ENCODE measurements around the gene PDE5A. TPM values are rescaled to one million over a fixed set of nuclear protein-coding genes. Genes with fewer than 3 reads are reported as not detected.
A peak's percentile ranks its signal among the peaks of the same experiment; 100 is the strongest.

PDE5A gene
- total and polyA plus RNA-seq, 12 donors: 1.5 to 17.4 (median 9.9) TPM

DNA sequence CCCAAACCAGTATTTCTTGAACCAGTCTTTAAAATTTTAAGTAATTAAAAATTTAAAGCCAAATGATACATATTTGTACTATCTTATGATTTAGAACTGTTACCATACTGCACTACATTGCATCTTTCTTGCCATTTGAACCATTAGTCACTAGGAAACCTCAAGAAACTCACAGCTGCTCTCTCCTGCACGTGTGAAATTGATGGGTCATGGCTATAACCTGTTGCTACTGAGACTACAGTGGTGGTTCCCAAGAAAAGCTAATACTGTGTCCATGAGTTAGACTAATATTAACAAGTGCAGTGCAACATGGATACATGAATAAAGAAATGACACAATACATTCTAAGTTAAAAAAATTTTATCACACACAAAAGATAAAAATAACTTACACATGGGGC, 88.4 kb downstream of the PDE5A start:
- H3K4me1 ChIP-seq: peaks cover 0 to 8% (median 0%) of the 10 kb centered on the region in 9 donors
- H3K36me3 ChIP-seq: peaks cover 0 to 70% (median 0%) of the 10 kb centered on the region in 9 donors
- DNase-seq: no peak
- TF ChIP-seq, protein P1, sequence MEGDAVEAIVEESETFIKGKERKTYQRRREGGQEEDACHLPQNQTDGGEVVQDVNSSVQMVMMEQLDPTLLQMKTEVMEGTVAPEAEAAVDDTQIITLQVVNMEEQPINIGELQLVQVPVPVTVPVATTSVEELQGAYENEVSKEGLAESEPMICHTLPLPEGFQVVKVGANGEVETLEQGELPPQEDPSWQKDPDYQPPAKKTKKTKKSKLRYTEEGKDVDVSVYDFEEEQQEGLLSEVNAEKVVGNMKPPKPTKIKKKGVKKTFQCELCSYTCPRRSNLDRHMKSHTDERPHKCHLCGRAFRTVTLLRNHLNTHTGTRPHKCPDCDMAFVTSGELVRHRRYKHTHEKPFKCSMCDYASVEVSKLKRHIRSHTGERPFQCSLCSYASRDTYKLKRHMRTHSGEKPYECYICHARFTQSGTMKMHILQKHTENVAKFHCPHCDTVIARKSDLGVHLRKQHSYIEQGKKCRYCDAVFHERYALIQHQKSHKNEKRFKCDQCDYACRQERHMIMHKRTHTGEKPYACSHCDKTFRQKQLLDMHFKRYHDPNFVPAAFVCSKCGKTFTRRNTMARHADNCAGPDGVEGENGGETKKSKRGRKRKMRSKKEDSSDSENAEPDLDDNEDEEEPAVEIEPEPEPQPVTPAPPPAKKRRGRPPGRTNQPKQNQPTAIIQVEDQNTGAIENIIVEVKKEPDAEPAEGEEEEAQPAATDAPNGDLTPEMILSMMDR (IDR thresholded peaks at IDR 0.05): no peak
- no peaks in the 10 kb centered on the region for H3K9me3 ChIP-seq
- intact Hi-C loops (cut with DNase I): no loop called here
- ATAC-seq: no peak
- no peak overlapping the region for H3K27ac ChIP-seq
- WGBS, 2 donors: 71 to 79% methylated on average over 1 of the region's 1 CpG
- H3K4me3 ChIP-seq: no peak overlapping the region
- H3K27me3 ChIP-seq: no peaks in the 10 kb centered on the region

DNA sequence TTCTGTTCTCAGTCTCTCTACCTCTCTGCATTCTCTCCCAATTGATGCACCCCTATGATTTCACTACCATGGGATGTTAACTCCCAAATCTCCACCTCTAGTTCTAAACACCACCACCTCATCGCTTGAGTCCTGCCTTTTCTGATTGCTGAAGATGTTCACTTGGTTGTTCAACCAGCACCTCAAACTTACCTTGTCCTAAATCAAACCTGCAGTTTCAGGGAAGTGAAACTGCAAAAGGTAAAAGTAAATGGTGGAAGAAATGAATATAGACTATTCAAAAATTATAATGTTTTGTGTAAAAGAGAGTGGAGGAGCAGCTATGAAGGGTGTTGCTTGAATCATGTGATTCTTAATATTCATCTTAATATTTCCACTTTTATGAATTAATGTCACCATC, 91.0 kb downstream of the PDE5A start:
- 91 to 98% methylated on average over 1 of the region's 1 CpG for WGBS, 2 donors
- intact Hi-C loops (cut with DNase I): no loop called here
- Histone ChIP-seq H3K4me1 (peaks cover 0 to 7% (median 0%) of the 10 kb centered on the region in 9 donors), H3K9me3 (no peaks in the 10 kb centered on the region), H3K27ac (no peak overlapping the region), H3K36me3 (peaks cover 0 to 92% (median 0%) of the 10 kb centered on the region in 9 donors), H3K27me3 (no peaks in the 10 kb centered on the region), H3K4me3 (no peak overlapping the region)
- TF ChIP-seq, protein P1 (IDR thresholded peaks at IDR 0.05): no peak
- no peak for ATAC-seq
- no peak for DNase-seq

DNA sequence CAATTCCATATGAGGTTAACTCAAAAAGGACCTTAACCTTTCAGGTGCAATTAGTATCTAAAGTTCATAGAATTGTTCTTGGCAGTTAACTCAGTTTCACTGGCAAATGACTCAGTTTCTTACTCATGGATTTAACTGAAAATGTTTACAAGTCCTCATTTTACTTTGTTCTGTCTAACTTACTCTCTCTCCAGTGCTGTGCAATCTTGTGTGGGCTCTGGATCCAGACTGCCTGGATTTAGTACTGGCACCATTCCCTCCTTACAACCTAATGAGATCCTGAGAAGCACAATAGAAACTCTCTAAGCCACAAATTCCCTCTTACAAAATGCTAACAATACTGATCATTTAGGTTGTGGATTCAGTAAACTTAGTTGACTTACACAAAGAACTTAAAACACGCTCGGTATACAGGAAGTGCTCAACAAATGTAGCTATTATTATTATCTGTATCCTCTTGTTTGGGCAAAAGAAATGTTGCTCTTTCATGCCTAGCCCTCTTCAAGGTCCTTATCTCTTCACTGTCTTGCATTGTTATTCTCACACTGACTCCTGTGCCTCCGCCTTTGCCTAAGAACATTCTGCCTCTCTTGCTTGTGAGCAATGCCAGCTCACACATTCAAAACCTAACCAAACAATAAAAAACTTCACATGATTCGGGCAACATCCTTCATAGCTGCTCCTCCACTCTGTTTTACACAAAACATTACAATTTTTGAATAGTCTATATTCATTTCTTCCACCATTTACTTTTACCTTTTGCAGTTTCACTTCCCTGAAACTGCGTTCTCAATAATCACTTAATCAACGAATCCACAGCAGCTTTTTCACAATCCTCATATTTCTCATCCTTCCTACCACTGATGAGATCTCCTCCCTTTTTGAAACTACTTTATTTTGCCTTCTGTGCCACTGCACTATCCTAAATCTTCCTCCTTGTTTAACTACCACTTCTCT, 91.8 kb downstream of the PDE5A start:
- TF ChIP-seq, protein P1 (IDR thresholded peaks at IDR 0.05): no peak
- Histone ChIP-seq H3K9me3 (no peaks in the 10 kb centered on the region), H3K27me3 (no peaks in the 10 kb centered on the region), H3K27ac (peak overlapping the region in 1 of 10 donors; percentile 16), H3K4me3 (no peak overlapping the region), H3K4me1 (peaks cover 0 to 7% (median 0%) of the 10 kb centered on the region in 9 donors), H3K36me3 (peaks cover 0 to 93% (median 0%) of the 10 kb centered on the region in 9 donors)
- no peak for ATAC-seq
- intact Hi-C loops (cut with DNase I): no loop called here
- 80 to 84% methylated on average over 6 of the region's 6 CpGs for WGBS, 2 donors
- DNase-seq: no peak

DNA sequence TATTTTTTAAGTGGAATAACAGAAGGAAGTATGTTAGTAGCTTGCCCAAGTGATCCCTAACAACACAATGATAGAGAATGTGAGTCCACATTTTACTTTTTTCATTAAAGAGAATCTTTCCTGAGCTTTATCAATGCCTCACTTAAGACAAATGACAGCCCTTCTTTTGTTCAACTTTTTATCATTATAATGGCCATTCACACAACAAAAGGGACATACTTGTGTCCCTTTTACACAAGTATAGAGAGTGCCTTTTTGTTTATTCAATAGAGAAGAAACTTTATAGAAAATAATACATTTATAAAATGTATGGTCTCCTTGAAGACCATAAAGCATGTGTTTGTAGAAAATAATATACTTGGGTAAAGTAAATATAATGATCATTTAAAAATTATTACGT, 96.3 kb downstream of the PDE5A start:
- peaks cover 0 to 9% (median 0%) of the 10 kb centered on the region in 9 donors for H3K4me1 ChIP-seq
- no peak for ATAC-seq
- intact Hi-C loops (cut with DNase I): no loop called here
- DNase-seq: no peak
- no peak overlapping the region for H3K27ac ChIP-seq
- H3K4me3 ChIP-seq: no peak overlapping the region
- no peaks in the 10 kb centered on the region for H3K27me3 ChIP-seq
- 81 to 89% methylated on average over 1 of the region's 1 CpG for WGBS, 2 donors
- peaks cover 0 to 83% (median 0%) of the 10 kb centered on the region in 9 donors for H3K36me3 ChIP-seq
- TF ChIP-seq, protein P1 (IDR thresholded peaks at IDR 0.05): no peak
- no peaks in the 10 kb centered on the region for H3K9me3 ChIP-seq
